SHP77 treated with DMSO at 0.1 percent for 48 hours (cell line): ENCODE results near the gene ROMO1.
"Not testable (repeated sequence)": the region's sequence is repeated elsewhere in the genome, so short reads cannot be mapped to it uniquely, and the experiment has no call there.

ENCODE experiments used
- DNase-seq: peaks from one replicate; lab custom pipeline; 2025; lab: John Stamatoyannopoulos, UW

The ROMO1 gene

GRCh38 chr20:35710884-35711587 lies 11.8 kb downstream of the ROMO1 start:
- no peak for DNase-seq

- DNase-seq: no peak
Observed at GRCh38 chr20:35711588-35712209, 12.5 kb downstream of the ROMO1 start.

- not testable (repeated sequence) for DNase-seq
Observed at GRCh38 chr20:35713120-35713519, 13.9 kb downstream of the ROMO1 start.

- no peak for DNase-seq
Observed at GRCh38 chr20:35714127-35714526, 14.9 kb downstream of the ROMO1 start.

- no peak for DNase-seq
Observed at GRCh38 chr20:35715652-35716051, 16.4 kb downstream of the ROMO1 start.

GRCh38 chr20:35716330-35716729 lies 17.1 kb downstream of the ROMO1 start:
- no peak for DNase-seq

GRCh38 chr20:35718321-35718720 lies 19.1 kb downstream of the ROMO1 start:
- DNase-seq: not testable (repeated sequence)

- no peak for DNase-seq
Observed at GRCh38 chr20:35718972-35719635, 19.9 kb downstream of the ROMO1 start.

GRCh38 chr20:35719717-35720116 lies 20.5 kb downstream of the ROMO1 start:
- no peak for DNase-seq

- DNase-seq: no peak
Observed at GRCh38 chr20:35720165-35721123, 21.2 kb downstream of the ROMO1 start.

- DNase-seq: no peak
Observed at GRCh38 chr20:35721219-35721618, 22.0 kb downstream of the ROMO1 start.

GRCh38 chr20:35721621-35722020 lies 22.4 kb downstream of the ROMO1 start:
- DNase-seq: no peak

GRCh38 chr20:35723275-35723639 lies 24.1 kb downstream of the ROMO1 start:
- DNase-seq: not testable (repeated sequence)

GRCh38 chr20:35723652-35724320 lies 24.6 kb downstream of the ROMO1 start:
- DNase-seq: not testable (repeated sequence)

GRCh38 chr20:35724321-35725230 lies 25.4 kb downstream of the ROMO1 start:
- DNase-seq: no peak

- DNase-seq: no peak
Observed at GRCh38 chr20:35726842-35727711, 27.9 kb downstream of the ROMO1 start.

- DNase-seq: no peak
Observed at GRCh38 chr20:35729283-35729807, 30.1 kb downstream of the ROMO1 start.

GRCh38 chr20:35729836-35730582 lies 30.8 kb downstream of the ROMO1 start:
- DNase-seq: no peak
